OCI-LY3 (cell line): ENCODE data around the gene MYBPC1.

ENCODE experiments used
- H2AFZ ChIP-seq: fragments of 200-600, 300-600 bp; shearing (Covaris generic); 2 replicates; pipeline ENCODE4 v1.6.0; 2014; ENCODE audit warnings: antibody characterized with exemption, low read depth, low read length
- H3K27ac ChIP-seq: fragments of 200-600, 300-600 bp; sonication (generic); 2 replicates; pipeline ENCODE4 v1.5.1; 2014; ENCODE audit warnings: mild to moderate bottlenecking, low read length, moderate library complexity, mixed read lengths
- H3K27me3 ChIP-seq: fragments of 200-600, 300-600 bp; sonication (generic); 2 replicates; pipeline ENCODE4 v1.6.1; 2014; ENCODE audit warnings: low read depth, low read length, mixed read lengths
- H3K36me3 ChIP-seq: fragments of 200-600, 300-600 bp; sonication (generic); replicated peaks from 2 replicates; pipeline ENCODE3; 2014; ENCODE audit warnings: low read depth, low read length, mixed read lengths
- H3K4me1 ChIP-seq: fragments of 300-600, 200-600 bp; sonication (generic); 2 replicates; pipeline ENCODE4 v1.6.1; 2014; ENCODE audit warnings: low read length, mixed read lengths
- H3K4me2 ChIP-seq: fragments of 200-600, 300-600 bp; sonication (generic); 2 replicates; pipeline ENCODE4 v1.6.1; 2014; ENCODE audit warnings: low read length, mixed read lengths
- H3K4me3 ChIP-seq: fragments of 300-600, 200-600 bp; sonication (generic); 2 replicates; pipeline ENCODE4 v1.5.1; 2014; ENCODE audit warnings: antibody characterized with exemption, mild to moderate bottlenecking, low read length, moderate library complexity
- H3K79me2 ChIP-seq: fragments of 300-600, 200-600 bp; shearing (Covaris generic); 2 replicates; pipeline ENCODE4 v1.6.1; 2014; ENCODE audit warnings: mild to moderate bottlenecking, low read length, mixed read lengths
- H3K9ac ChIP-seq: fragments of 300-600, 200-600 bp; shearing (Covaris generic); 2 replicates; pipeline ENCODE4 v1.6.0; 2014; ENCODE audit warnings: mild to moderate bottlenecking, low read length, moderate library complexity
- H3K9me3 ChIP-seq: fragments of 200-600, 300-600 bp; shearing (Covaris generic); 2 replicates; pipeline ENCODE4 v1.6.1; 2014; ENCODE audit warnings: low read length, mixed read lengths; ENCODE audit not compliant: insufficient read depth
- H4K20me1 ChIP-seq: fragments of 200-600, 300-600 bp; sonication (generic); 2 replicates; pipeline ENCODE4 v1.6.1; 2016; ENCODE audit warnings: low read length, mixed read lengths; ENCODE audit not compliant: insufficient read depth
- CTCF ChIP-seq: fragments of 200-600, 300-600 bp; sonication (generic); IDR thresholded peaks from 2 replicates; pipeline ENCODE4 v1.5.1; 2014; ENCODE audit warnings: antibody characterized with exemption, low read length, low read depth
- EZH2phosphoT487 ChIP-seq: fragments of 200-600 bp; shearing (Covaris generic); IDR thresholded peaks from 2 replicates; pipeline ENCODE4 v1.6.1; 2018; ENCODE audit warnings: antibody characterized with exemption, mixed run types, low read depth

The MYBPC1 gene

GRCh38 chr12:101570047-101570446 lies 24.7 kb upstream of the MYBPC1 start:
- TF ChIP-seq CTCF (peak; percentile 56), EZH2phosphoT487 (no peak)
- H3K27me3 ChIP-seq, result peaks cover 45% of the 10 kb centered on the region
- no peaks in the 10 kb centered on the region for H3K79me2 ChIP-seq
- H2AFZ ChIP-seq, result peak overlapping the region; percentile 82; the same call in 1 of the 2 replicates
- H3K4me2 ChIP-seq, result peak overlapping the region; percentile 52
- H3K36me3 ChIP-seq, result no peaks in the 10 kb centered on the region
- H3K4me3 ChIP-seq, result no peak overlapping the region
- no peaks in the 10 kb centered on the region for H4K20me1 ChIP-seq
- no peaks in the 10 kb centered on the region for H3K9me3 ChIP-seq
- H3K27ac ChIP-seq, result no peak overlapping the region
- peaks cover 4% of the 10 kb centered on the region; the same call in 1 of the 2 replicates for H3K4me1 ChIP-seq
- H3K9ac ChIP-seq, result no peak overlapping the region

GRCh38 chr12:101571105-101571504 lies 23.7 kb upstream of the MYBPC1 start:
- peaks cover 4% of the 10 kb centered on the region; the same call in 1 of the 2 replicates for H3K4me1 ChIP-seq
- no peaks in the 10 kb centered on the region for H4K20me1 ChIP-seq
- TF ChIP-seq CTCF, result no peak
- TF ChIP-seq EZH2phosphoT487, result no peak
- no peak overlapping the region for H3K27ac ChIP-seq
- H2AFZ ChIP-seq, result no peak overlapping the region
- H3K4me3 ChIP-seq, result no peak overlapping the region
- H3K4me2 ChIP-seq, result no peak overlapping the region
- H3K79me2 ChIP-seq, result no peaks in the 10 kb centered on the region
- H3K27me3 ChIP-seq, result peaks cover 49% of the 10 kb centered on the region
- H3K36me3 ChIP-seq, result no peaks in the 10 kb centered on the region
- H3K9me3 ChIP-seq, result no peaks in the 10 kb centered on the region
- H3K9ac ChIP-seq, result no peak overlapping the region

- Histone ChIP-seq H4K20me1 (no peaks in the 10 kb centered on the region), H3K27ac (no peak overlapping the region), H3K9ac (no peak overlapping the region), H2AFZ (no peak overlapping the region), H3K4me2 (no peak overlapping the region), H3K4me1 (peaks cover 4% of the 10 kb centered on the region; the same call in 1 of the 2 replicates), H3K27me3 (peaks cover 42% of the 10 kb centered on the region), H3K79me2 (no peaks in the 10 kb centered on the region), H3K4me3 (no peak overlapping the region), H3K9me3 (no peaks in the 10 kb centered on the region), H3K36me3 (no peaks in the 10 kb centered on the region)
- TF ChIP-seq CTCF, result no peak
- TF ChIP-seq EZH2phosphoT487, result no peak
Observed at GRCh38 chr12:101573743-101574142, 21.0 kb upstream of the MYBPC1 start.

DNA sequence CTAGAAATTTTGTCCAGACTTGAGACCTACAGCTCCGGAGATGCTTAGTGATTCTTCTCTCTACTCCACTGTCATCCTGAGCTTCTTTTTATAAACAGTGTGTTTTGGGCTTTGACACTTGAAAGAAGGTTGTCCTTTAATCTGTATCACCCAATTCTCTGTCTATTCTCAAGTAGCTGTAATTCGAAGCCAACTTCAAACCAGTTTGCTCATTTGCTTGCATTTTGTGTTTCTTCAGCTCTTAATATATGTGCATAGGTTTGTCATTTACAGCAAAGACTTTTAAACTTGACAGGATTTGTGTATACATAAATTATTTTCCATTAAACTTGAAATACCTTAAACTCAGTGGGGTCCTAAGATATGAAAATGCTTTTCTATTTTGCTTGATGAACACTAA lies 16.4 kb upstream of the MYBPC1 start:
- H2AFZ ChIP-seq, result no peak overlapping the region
- TF ChIP-seq CTCF (no peak), EZH2phosphoT487 (no peak)
- H3K4me2 ChIP-seq, result no peak overlapping the region

More for the DNA sequence above, 16.4 kb upstream of the MYBPC1 start:
- H3K27me3 ChIP-seq, result peaks cover 37% of the 10 kb centered on the region
- no peaks in the 10 kb centered on the region for H3K9me3 ChIP-seq
- H3K79me2 ChIP-seq, result no peaks in the 10 kb centered on the region
- H3K4me1 ChIP-seq, result no peaks in the 10 kb centered on the region
- no peak overlapping the region for H3K27ac ChIP-seq
- H3K4me3 ChIP-seq, result no peak overlapping the region
- no peaks in the 10 kb centered on the region for H4K20me1 ChIP-seq
- H3K9ac ChIP-seq, result no peak overlapping the region
- no peaks in the 10 kb centered on the region for H3K36me3 ChIP-seq
